ENCODE results near the gene ZNF761. TPM values are rescaled to one million over a fixed set of nuclear protein-coding genes. Genes with fewer than 3 reads are reported as not detected.
"Not testable (repeated sequence)": the region's sequence is repeated elsewhere in the genome, so short reads cannot be mapped to it uniquely, and the experiment has no call there.

Gene ZNF761
- total RNA-seq, 1 donor from 2014 or later = 1.4 TPM

DNA sequence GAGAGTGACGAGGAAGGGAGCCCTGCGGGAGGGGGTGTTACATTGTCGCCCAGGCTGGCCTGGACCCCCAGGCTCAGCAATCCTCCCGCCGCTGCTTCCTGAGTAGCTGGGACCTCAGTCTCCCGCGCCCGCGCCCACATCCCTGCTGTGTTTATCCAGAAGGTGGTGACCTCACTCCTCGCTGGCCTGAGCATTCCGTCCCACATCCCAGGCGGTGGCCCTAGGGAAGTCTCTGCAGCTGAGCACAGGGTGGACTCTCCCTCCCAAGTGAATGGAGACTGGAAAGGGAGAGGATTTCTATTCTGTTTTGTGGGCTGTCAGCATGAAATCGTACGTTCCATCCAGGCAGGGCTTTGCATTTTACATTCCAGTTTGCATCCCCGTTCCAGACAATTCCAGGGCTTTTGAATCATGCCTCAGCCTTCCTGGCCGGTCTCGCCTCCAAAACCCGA, 37.2 kb upstream of the ZNF761 start:
- Histone ChIP-seq H3K9me3 (no peaks in the 10 kb centered on the region), H3K27me3 (no peaks in the 10 kb centered on the region), H3K4me3 (peak overlapping the region; percentile 65 to 68), H3K4me1 (peaks cover 0 to 13% of the 10 kb centered on the region in 2 donors), H3K36me3 (peaks cover 3 to 11% of the 10 kb centered on the region in 2 donors), H3K27ac (peak overlapping the region; percentile 80 to 83)
- TF ChIP-seq, protein P1, sequence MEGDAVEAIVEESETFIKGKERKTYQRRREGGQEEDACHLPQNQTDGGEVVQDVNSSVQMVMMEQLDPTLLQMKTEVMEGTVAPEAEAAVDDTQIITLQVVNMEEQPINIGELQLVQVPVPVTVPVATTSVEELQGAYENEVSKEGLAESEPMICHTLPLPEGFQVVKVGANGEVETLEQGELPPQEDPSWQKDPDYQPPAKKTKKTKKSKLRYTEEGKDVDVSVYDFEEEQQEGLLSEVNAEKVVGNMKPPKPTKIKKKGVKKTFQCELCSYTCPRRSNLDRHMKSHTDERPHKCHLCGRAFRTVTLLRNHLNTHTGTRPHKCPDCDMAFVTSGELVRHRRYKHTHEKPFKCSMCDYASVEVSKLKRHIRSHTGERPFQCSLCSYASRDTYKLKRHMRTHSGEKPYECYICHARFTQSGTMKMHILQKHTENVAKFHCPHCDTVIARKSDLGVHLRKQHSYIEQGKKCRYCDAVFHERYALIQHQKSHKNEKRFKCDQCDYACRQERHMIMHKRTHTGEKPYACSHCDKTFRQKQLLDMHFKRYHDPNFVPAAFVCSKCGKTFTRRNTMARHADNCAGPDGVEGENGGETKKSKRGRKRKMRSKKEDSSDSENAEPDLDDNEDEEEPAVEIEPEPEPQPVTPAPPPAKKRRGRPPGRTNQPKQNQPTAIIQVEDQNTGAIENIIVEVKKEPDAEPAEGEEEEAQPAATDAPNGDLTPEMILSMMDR (IDR thresholded peaks at IDR 0.05) = no peak
- intact Hi-C loops (cut with DNase I) = loop anchor here (2.0 kb wide), 1 partner anchor 72 kb away; the partner anchor contains the start of gene ZNF813
- peak; percentile 9 to 77 for DNase-seq (ENCODE audit: low spot score in 2 of 2)

DNA sequence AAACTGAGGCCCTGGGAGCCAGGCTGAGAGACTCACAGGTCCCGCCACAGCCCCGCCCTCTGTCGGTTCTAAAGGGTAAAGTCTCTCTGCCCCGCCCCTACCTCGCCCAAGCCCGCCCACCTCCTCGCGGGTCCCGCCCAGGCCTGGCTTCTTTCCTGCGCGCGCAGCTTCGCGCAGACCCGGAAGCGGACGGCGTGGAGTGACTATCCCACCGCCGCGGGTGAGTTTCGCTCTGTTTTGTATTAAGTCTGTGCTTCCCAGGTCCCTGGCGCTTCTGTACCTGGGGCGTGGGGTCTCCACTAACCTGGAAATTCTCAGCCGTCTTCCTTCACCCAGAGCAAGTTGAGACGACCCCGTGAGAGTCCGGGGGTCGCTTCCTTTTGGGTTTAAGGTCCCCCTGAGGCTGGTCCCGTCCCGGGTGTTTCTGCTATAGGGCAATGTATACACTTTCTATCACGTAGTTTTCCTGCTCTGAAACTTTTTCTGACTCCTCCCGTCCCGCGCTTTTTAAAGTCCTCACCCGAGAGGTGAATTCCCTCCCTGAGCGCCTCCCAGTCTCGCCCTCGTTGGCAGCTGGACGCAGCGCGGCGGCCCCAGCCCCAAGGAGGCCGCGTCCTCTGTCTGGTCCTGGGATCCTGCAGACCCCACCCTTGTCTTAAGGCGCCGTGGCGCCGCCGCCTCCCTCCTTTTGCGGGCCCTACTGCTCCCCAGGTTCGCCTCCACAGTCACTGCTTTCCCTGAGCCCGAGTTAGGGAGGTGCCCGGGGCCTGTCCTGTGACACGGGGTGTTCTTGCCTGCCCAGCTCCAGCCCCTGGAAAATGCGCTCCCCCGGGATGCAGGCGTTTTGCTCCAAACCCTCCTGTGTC, 36.6 kb upstream of the ZNF761 start, which contains the start of gene ZNF765:
TSS of gene ZNF765 (plus strand) at position 176 of the 866 bp plus-strand sequence. CDS start 2,867 bp downstream, outside the sequence.
- intact Hi-C loops (cut with DNase I) = loop anchor here (1.0 to 2.0 kb wide), 4 partner anchors 30 to 199 kb away; partner anchors contain the start of genes ZNF525 and ZNF813
- no peaks in the 10 kb centered on the region for H3K27me3 ChIP-seq
- peaks cover 6 to 18% of the 10 kb centered on the region in 2 donors for H3K36me3 ChIP-seq
- H3K9me3 ChIP-seq = no peaks in the 10 kb centered on the region
- TF ChIP-seq, protein P1 (IDR thresholded peaks at IDR 0.05) = peak; percentile 47 to 58 (median 55)
- H3K27ac ChIP-seq = peak within 1 kb of the TSS; percentile 80 to 83
- H3K4me3 ChIP-seq = peak within 1 kb of the TSS; percentile 65 to 68
- peak; percentile 82 to 97 for DNase-seq (ENCODE audit: low spot score in 2 of 2)
- H3K4me1 ChIP-seq = peaks cover 0 to 13% of the 10 kb centered on the region in 2 donors

DNA sequence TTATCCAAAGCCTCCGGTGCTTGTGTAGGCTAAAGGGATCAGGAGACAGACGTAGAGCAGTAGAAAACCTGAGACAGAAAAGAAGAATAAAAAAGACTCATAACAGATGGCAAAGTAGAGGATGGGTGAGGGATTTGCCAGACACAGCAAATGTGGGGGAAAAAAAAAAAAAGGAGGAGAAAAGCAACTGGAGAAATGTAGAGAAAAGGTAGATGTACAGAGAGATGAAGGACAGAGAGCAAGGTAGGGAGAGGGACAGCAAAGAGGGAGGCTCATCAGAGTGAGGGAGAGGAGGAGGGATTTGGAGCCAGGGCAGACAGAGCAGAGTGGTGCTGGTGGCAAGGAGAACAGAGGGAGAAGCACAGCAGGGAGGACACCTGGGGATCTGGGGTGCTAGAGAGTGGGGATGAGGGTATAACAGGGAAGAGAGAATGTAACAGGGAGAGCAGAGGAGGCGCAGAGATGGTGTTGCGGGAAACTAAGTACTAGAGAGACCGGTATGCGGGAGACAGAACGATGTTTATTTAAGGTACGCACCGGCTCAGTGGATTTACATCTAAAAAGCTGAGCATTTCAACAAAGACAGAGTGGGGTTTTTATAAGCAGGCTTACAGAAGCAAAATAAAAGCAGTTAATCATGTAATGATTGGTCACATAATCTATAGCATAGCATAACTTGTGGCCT, 35.8 kb upstream of the ZNF761 start:
- intact Hi-C loops (cut with DNase I) = loop anchor here (1.0 to 2.0 kb wide), 4 partner anchors 31 to 200 kb away; partner anchors contain the start of genes ZNF525 and ZNF813
- not testable (repeated sequence) for H3K27me3 ChIP-seq; H3K9me3 ChIP-seq; DNase-seq (ENCODE audit: low spot score in 2 of 2)
- Histone ChIP-seq H3K27ac (peak overlapping the region; percentile 80 to 83), H3K4me1 (peaks cover 0 to 13% of the 10 kb centered on the region in 2 donors), H3K36me3 (peaks cover 14 to 26% of the 10 kb centered on the region in 2 donors), H3K4me3 (peak overlapping the region; percentile 65 to 68)

DNA sequence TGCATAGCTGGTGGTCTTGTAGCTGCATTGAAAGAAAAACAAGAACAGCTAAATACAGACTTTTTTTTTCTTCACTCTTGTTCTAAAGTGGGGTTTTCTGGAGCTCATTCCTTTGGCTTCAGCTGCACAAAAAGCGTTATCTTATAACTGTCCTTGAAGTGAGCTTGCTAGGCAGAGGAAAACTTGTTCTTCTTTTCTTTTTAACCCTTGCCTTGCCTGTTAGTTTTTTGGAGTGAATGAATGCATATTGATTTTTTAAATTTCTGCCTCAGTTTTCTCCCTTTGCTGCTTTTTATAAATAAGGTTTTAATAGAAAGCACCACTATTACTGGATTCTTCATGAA, 35.3 kb upstream of the ZNF761 start:
- TF ChIP-seq, protein P1 (IDR thresholded peaks at IDR 0.05) = no peak
- peaks cover 14 to 31% of the 10 kb centered on the region in 2 donors for H3K36me3 ChIP-seq
- H3K27ac ChIP-seq = no peak overlapping the region
- H3K27me3 ChIP-seq = no peaks in the 10 kb centered on the region
- no peak for DNase-seq (ENCODE audit: low spot score in 2 of 2)
- intact Hi-C loops (cut with DNase I) = no loop called here
- peak overlapping the region in 1 of 2 donors; percentile 68 for H3K4me3 ChIP-seq
- peaks cover 0 to 13% of the 10 kb centered on the region in 2 donors for H3K4me1 ChIP-seq
- peaks cover 0 to 2% of the 10 kb centered on the region in 2 donors for H3K9me3 ChIP-seq

DNA sequence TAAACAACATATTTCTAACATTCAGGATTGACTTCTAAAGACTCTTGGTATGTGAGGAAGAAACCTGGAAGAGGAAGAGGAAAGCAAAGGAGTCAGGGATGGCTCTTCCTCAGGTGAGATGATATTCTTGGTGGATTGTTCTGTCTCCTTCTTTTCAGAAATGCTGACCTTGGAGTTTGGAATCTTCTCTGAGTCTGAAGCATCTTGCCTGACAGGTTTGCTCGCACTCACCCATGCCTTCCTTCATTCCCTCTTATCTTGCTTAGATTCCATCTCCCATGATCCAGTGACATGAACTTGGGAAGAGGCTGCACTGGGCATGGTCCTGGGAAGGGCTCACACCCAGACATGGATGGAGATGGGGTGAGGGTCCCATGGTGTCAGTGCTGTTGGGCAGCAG, 33.9 kb upstream of the ZNF761 start:
- H3K4me3 ChIP-seq; intact Hi-C loops (cut with DNase I); DNase-seq (ENCODE audit: low spot score in 2 of 2); H3K27me3 ChIP-seq; H3K27ac ChIP-seq: not testable (repeated sequence)
- H3K9me3 ChIP-seq = peaks cover 3 to 11% of the 10 kb centered on the region in 2 donors
- peaks cover 23 to 43% of the 10 kb centered on the region in 2 donors for H3K36me3 ChIP-seq
- H3K4me1 ChIP-seq = peaks cover 0 to 13% of the 10 kb centered on the region in 2 donors

DNA sequence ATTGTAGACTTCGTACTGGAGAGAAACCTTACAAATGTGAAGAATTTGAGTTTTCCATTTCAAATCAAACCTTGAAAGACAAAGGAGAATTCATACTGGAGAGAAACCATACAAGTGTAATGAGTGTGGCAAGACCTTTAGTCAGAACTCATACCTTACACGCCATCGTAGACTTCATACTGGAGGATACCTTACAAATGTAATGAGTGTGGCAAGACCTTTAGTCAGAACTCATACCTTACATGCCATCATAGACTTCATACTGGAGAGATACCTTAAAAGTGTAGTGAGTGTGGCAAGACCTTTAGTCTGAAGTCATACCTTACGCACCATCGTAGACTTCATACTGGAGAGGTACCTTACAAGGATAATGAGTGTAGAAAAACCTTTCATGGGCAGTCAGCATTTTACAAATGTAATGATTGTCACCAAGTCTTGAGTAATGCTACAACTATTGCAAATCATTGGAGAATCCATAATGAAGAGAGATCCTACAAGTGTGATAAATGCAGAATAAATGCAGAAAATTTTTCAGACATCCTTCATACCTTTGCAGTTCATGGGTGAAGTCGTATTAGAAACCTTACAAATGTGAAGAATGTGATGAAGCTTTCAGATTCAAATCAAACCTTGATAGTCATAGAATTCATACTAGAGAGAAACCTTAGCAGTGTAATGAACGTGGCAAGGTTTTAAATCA, 22.1 kb upstream of the ZNF761 start:
- intact Hi-C loops (cut with DNase I) = no loop called here

DNA sequence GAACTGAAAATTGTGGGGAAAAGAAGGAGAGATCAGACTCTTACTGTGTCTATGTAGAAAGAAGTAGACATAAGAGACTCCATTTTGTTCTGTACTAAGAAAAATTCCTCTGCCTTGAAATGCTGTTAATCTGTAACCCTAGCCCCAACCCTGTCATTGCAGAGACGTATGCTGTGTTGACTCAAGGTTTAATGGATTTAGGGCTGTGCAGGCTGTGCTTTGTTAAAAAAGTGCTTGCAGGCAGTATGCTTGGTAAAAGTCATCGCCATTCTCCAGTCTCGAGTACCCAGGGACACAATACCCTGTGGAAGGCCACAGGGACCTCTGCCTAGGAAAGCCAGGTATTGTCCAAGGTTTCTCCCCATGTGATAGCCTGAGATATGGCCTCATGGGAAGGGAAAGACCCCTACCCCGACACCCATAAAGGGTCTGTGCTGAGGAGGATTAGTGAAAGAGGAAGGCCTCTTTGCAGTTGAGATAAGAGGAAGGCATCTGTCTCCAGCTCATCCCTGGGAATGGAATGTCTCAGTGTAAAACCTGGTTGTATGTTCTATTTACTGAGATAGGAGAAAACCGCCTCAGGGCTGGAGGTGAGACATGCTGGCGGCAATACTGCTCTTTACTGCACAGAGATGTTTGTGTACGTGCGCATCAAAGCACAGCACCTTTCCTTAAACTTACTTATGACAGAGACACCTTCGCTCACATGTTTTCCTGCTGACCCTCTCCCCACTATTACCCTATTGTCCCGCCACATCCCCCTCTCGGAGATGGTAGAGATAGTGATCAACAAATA, 11.1 kb upstream of the ZNF761 start:
- H3K27me3 ChIP-seq; H3K4me3 ChIP-seq; DNase-seq (ENCODE audit: low spot score in 2 of 2); H3K4me1 ChIP-seq; H3K36me3 ChIP-seq; intact Hi-C loops (cut with DNase I); H3K27ac ChIP-seq: not testable (repeated sequence)
- H3K9me3 ChIP-seq = peaks cover 0 to 12% of the 10 kb centered on the region in 2 donors

More for the DNA sequence above, 22.1 kb upstream of the ZNF761 start:
- no peak overlapping the region for H3K4me3 ChIP-seq
- peaks cover 39 to 46% of the 10 kb centered on the region in 2 donors for H3K36me3 ChIP-seq
- TF ChIP-seq, protein P1 (IDR thresholded peaks at IDR 0.05) = no peak
- no peak for DNase-seq (ENCODE audit: low spot score in 2 of 2)
- H3K9me3 ChIP-seq = peaks cover 59 to 90% of the 10 kb centered on the region in 2 donors
- no peaks in the 10 kb centered on the region for H3K27me3 ChIP-seq
- H3K4me1 ChIP-seq = no peaks in the 10 kb centered on the region
- H3K27ac ChIP-seq = no peak overlapping the region
